CD14-positive monocyte (primary cell): ENCODE results near the gene TMEM179. TPM values are rescaled to one million over a fixed set of nuclear protein-coding genes. Genes with fewer than 3 reads are reported as not detected.

Experiments
- DNase-seq, 3 donors: peaks; one replicate each; pipeline ENCODE4 v3.0.0-alpha.2; 2011 to 2022
- H2AFZ ChIP-seq: 2 replicates; pipeline ENCODE4 v1.6.0; 2012; ENCODE audit warnings: mild to moderate bottlenecking, low read depth, low read length, inconsistent platforms; ENCODE audit not compliant: insufficient read depth, poor library complexity, severe bottlenecking
- H3K27ac ChIP-seq, 2 donors: 1 replicate in 1 of 2; 2 replicates in 1 of 2; pipeline ENCODE4 v1.5.1; 2012 to 2013; ENCODE audit warnings: low read length in 2 of 2, control low read depth in 1 of 2, inconsistent platforms in 1 of 2, low read depth in 1 of 2, mild to moderate bottlenecking in 1 of 2
- H3K27me3 ChIP-seq, 2 donors: one replicate each; pipeline versions ENCODE4 v1.6.0 to v1.6.1; 2011 to 2013; ENCODE audit warnings: low read length in 2 of 2; ENCODE audit not compliant: control insufficient read depth in 2 of 2, insufficient read depth in 2 of 2
- H3K36me3 ChIP-seq, 2 donors: replicated peaks in 1 of 2; 1 replicate in 1 of 2; 2 replicates in 1 of 2; pipeline versions ENCODE4 v1.5.1 to v1.6.1; 2012 to 2013; ENCODE audit warnings: low read length in 2 of 2, control low read depth in 1 of 2, inconsistent platforms in 1 of 2, mild to moderate bottlenecking in 1 of 2; ENCODE audit not compliant: insufficient read depth in 2 of 2, control insufficient read depth in 1 of 2
- H3K4me1 ChIP-seq, 2 donors: 1 replicate in 1 of 2; 2 replicates in 1 of 2; pipeline versions ENCODE4 v1.5.1 to v1.6.1; 2012 to 2013; ENCODE audit warnings: low read length in 2 of 2, control low read depth in 1 of 2, inconsistent platforms in 1 of 2, mild to moderate bottlenecking in 1 of 2, moderate library complexity in 1 of 2; ENCODE audit not compliant: insufficient read depth in 2 of 2, control insufficient read depth in 1 of 2
- H3K4me2 ChIP-seq: replicated peaks from 2 replicates; pipeline ENCODE3; 2012; ENCODE audit warnings: low read length, moderate library complexity, mild to moderate bottlenecking; ENCODE audit not compliant: poor library complexity, severe bottlenecking; ENCODE audit errors: extremely low read depth
- H3K4me3 ChIP-seq, 3 experiments: fragments of 200-600 bp in 1 of 3; sonication (generic) in 1 of 3; replicated peaks in 1 of 3; 1 replicate in 2 of 3; 2 replicates in 1 of 3; pipeline ENCODE4 v1.5.1; 2011 to 2013; ENCODE audit warnings: low read length in 3 of 3, mild to moderate bottlenecking in 3 of 3, control low read depth in 2 of 3, low read depth in 2 of 3, inconsistent platforms in 1 of 3, moderate library complexity in 1 of 3
- H3K79me2 ChIP-seq: 2 replicates; pipeline ENCODE4 v1.6.0; 2012; ENCODE audit warnings: mild to moderate bottlenecking, control low read depth, inconsistent platforms, low read length, moderate library complexity; ENCODE audit not compliant: insufficient read depth
- H3K9ac ChIP-seq: 2 replicates; pipeline ENCODE4 v1.6.0; 2017; ENCODE audit warnings: low read length, mild to moderate bottlenecking; ENCODE audit not compliant: insufficient read depth, poor library complexity, severe bottlenecking
- H3K9me3 ChIP-seq, 2 donors: replicated peaks in 1 of 2; 1 replicate in 1 of 2; 2 replicates in 1 of 2; pipeline versions ENCODE4 v1.5.1 to v1.6.1; 2012 to 2013; ENCODE audit warnings: low read length in 2 of 2, control low read depth in 1 of 2; ENCODE audit not compliant: control insufficient read depth in 1 of 2, insufficient read depth in 1 of 2
- H4K20me1 ChIP-seq: 2 replicates; pipeline ENCODE4 v1.6.0; 2012; ENCODE audit warnings: mild to moderate bottlenecking, low read length, control low read depth, moderate library complexity; ENCODE audit not compliant: insufficient read depth
- H3K27ac Mint-ChIP-seq, 7 donors: one replicate each; pipeline ENCODE4 v1.8.0; 2020; ENCODE audit warnings: mild to moderate bottlenecking in 7 of 7, mixed read lengths in 7 of 7, moderate library complexity in 6 of 7, inconsistent platforms in 2 of 7
- H3K27me3 Mint-ChIP-seq, 3 donors: one replicate each; pipeline ENCODE4 v1.8.0; 2021 to 2022; ENCODE audit warnings: low read depth in 3 of 3, mild to moderate bottlenecking in 3 of 3, mixed read lengths in 3 of 3, moderate library complexity in 3 of 3, inconsistent platforms in 1 of 3
- H3K36me3 Mint-ChIP-seq, 2 donors: one replicate each; pipeline ENCODE4 v1.8.0; 2020; ENCODE audit warnings: mixed read lengths in 2 of 2, inconsistent platforms in 1 of 2, mild to moderate bottlenecking in 1 of 2
- H3K4me1 Mint-ChIP-seq: one replicate; pipeline ENCODE4 v1.8.0; 2020; ENCODE audit warnings: mild to moderate bottlenecking, mixed read lengths
- H3K4me3 Mint-ChIP-seq, 2 donors: one replicate each; pipeline ENCODE4 v1.8.0; 2020; ENCODE audit warnings: mild to moderate bottlenecking in 2 of 2, mixed read lengths in 2 of 2, moderate library complexity in 1 of 2
- H3K9me3 Mint-ChIP-seq, 7 donors: one replicate each; pipeline ENCODE4 v1.8.0; 2020 to 2022; ENCODE audit warnings: mixed read lengths in 7 of 7, mild to moderate bottlenecking in 6 of 7, moderate library complexity in 6 of 7, inconsistent platforms in 2 of 7
- CTCF ChIP-seq: fragments of 200-600 bp; IDR thresholded peaks from one replicate; pipeline ENCODE4 v1.8.0; 2022; ENCODE audit warnings: antibody characterized with exemption, mild to moderate bottlenecking
- WGBS: methylation state at CpG from one replicate; pipeline ENCODE4 v1.1.5; 2013; ENCODE audit warnings: missing lambda C conversion rate; ENCODE audit not compliant: insufficient coverage; 5-methylcytosine and 5-hydroxymethylcytosine counted together
- intact Hi-C, 2 donors: fragments of 100-400 bp; cut with micrococcal nuclease; formaldehyde crosslinking; loops; one replicate each; pipeline versions ENCODE4 v1.15.0 to v1.15.1; 2023
- polyA plus RNA-seq, 3 donors: library from polyadenylated mRNA; depleted of rRNA in 1 of 3; unstranded in 2 of 3; stranded (reverse) in 1 of 3; fragments of 300-500 nt in 2 of 3; fragments of >200 nt in 1 of 3; fragmentation: Illumina TruSeq in 2 of 3; gene quantifications; 1 replicate in 2 of 3; 2 replicates in 1 of 3; pipeline ENCODE4 v1.2.3, GENCODE V29; 2012 to 2021

The TMEM179 gene
- polyA plus RNA-seq, 3 donors, result not detected

- intact Hi-C loops, result no loop called here
- Histone ChIP-seq H3K4me3 (no peak overlapping the region), H3K36me3 (no peaks in the 10 kb centered on the region), H3K27me3 (no peaks in the 10 kb centered on the region), H3K79me2 (no peaks in the 10 kb centered on the region), H4K20me1 (no peaks in the 10 kb centered on the region), H3K27ac (no peak overlapping the region), H3K4me1 (no peaks in the 10 kb centered on the region), H3K9me3 (no peaks in the 10 kb centered on the region), H3K4me2 (no peak overlapping the region), H2AFZ (no peak overlapping the region), H3K9ac (no peak overlapping the region)
- Mint-ChIP-seq H3K4me3 (no peak overlapping the region), H3K9me3 (no peaks in the 10 kb centered on the region), H3K4me1 (no peaks in the 10 kb centered on the region), H3K27ac (no peak overlapping the region), H3K36me3 (no peaks in the 10 kb centered on the region), H3K27me3 (peaks cover 1 to 6% (median 3%) of the 10 kb centered on the region in 3 donors)
- no peak for TF ChIP-seq CTCF
- no peak for DNase-seq
- 72% methylated on average over 12 of the region's 12 CpGs for WGBS
Observed at GRCh38 chr14:104582662-104583061, 21.9 kb downstream of the TMEM179 start.

GRCh38 chr14:104582005-104582404, 22.6 kb downstream of the TMEM179 start:
- Histone ChIP-seq H3K4me3 (no peak overlapping the region), H3K9me3 (no peaks in the 10 kb centered on the region), H3K4me2 (no peak overlapping the region), H3K27ac (no peak overlapping the region), H3K36me3 (no peaks in the 10 kb centered on the region), H4K20me1 (no peaks in the 10 kb centered on the region), H3K27me3 (no peaks in the 10 kb centered on the region), H3K79me2 (no peaks in the 10 kb centered on the region), H3K4me1 (no peaks in the 10 kb centered on the region), H2AFZ (no peak overlapping the region), H3K9ac (no peak overlapping the region)
- Mint-ChIP-seq H3K4me3 (no peak overlapping the region), H3K4me1 (no peaks in the 10 kb centered on the region), H3K36me3 (no peaks in the 10 kb centered on the region), H3K27ac (no peak overlapping the region), H3K27me3 (peaks cover 1 to 6% (median 3%) of the 10 kb centered on the region in 3 donors), H3K9me3 (no peaks in the 10 kb centered on the region)
- TF ChIP-seq CTCF, result no peak
- intact Hi-C loops, result no loop called here
- WGBS, result 76% methylated on average over 20 of the region's 20 CpGs
- DNase-seq, result no peak
